Mesothelial cell of epicardium (in vitro differentiated cells): ENCODE measurements around the gene SLC22A23. TPM values are rescaled to one million over a fixed set of nuclear protein-coding genes. Genes with fewer than 3 reads are reported as not detected.

Experiments used
- DNase-seq, 2 experiments: peaks; one replicate each; pipeline ENCODE4 v3.0.0; 2021; ENCODE audit warnings: low spot score in 2 of 2; ENCODE audit not compliant: unreplicated experiment in 2 of 2
- H3K27ac Mint-ChIP-seq: 2 replicates; pipeline ENCODE4 v1.8.0; 2021; ENCODE audit warnings: mixed read lengths
- H3K27me3 Mint-ChIP-seq: 2 replicates; pipeline ENCODE4 v1.8.0; 2021; ENCODE audit warnings: low read depth, mixed read lengths
- H3K36me3 Mint-ChIP-seq: 2 replicates; pipeline ENCODE4 v1.8.0; 2021; ENCODE audit warnings: mixed read lengths
- H3K4me1 Mint-ChIP-seq: 2 replicates; pipeline ENCODE4 v1.8.0; 2021; ENCODE audit warnings: mixed read lengths
- H3K4me3 Mint-ChIP-seq: 2 replicates; pipeline ENCODE4 v1.8.0; 2021; ENCODE audit warnings: mild to moderate bottlenecking, moderate library complexity, mixed read lengths
- H3K9me3 Mint-ChIP-seq: 2 replicates; pipeline ENCODE4 v1.8.0; 2021; ENCODE audit warnings: mixed read lengths
- total RNA-seq: library from RNA; stranded (reverse); gene quantifications from 3 replicates; pipeline ENCODE4 v1.2.1, GENCODE V29; 2021
- TF ChIP-seq, protein P1 (sequence below): fragments of 200-600 bp; sonication (generic); IDR thresholded peaks from one replicate; pipeline ENCODE4 v1.5.0; 2021; ENCODE audit warnings: antibody characterized with exemption; ENCODE audit not compliant: unreplicated experiment

Gene SLC22A23
- total RNA-seq, 1 donor from 2014 or later: 25.0 TPM

DNA sequence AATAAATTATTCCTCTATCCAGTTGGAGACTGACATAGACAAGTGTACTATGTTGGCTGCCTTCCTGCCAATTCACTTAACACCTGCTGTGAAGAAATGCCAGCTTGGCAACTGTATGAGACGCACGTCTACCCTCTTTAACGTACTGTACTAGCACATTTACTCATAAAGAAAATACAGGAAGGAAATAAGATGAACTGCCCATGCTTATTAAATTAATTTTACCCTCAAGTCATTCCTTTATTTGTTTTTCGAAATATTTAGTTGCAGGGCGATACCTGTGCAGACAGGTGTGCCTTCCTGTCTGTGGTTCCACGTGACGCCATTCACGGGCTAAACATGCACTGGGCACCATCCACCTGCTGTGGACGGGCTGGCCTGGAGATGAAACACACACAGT is 146.1 kb downstream of the SLC22A23 start:
- DNase-seq: no peak
- no peak overlapping the region for H3K4me3 Mint-ChIP-seq
- H3K4me1 Mint-ChIP-seq: no peaks in the 10 kb centered on the region
- peaks cover 4% of the 10 kb centered on the region for H3K36me3 Mint-ChIP-seq
- TF ChIP-seq, protein P1, sequence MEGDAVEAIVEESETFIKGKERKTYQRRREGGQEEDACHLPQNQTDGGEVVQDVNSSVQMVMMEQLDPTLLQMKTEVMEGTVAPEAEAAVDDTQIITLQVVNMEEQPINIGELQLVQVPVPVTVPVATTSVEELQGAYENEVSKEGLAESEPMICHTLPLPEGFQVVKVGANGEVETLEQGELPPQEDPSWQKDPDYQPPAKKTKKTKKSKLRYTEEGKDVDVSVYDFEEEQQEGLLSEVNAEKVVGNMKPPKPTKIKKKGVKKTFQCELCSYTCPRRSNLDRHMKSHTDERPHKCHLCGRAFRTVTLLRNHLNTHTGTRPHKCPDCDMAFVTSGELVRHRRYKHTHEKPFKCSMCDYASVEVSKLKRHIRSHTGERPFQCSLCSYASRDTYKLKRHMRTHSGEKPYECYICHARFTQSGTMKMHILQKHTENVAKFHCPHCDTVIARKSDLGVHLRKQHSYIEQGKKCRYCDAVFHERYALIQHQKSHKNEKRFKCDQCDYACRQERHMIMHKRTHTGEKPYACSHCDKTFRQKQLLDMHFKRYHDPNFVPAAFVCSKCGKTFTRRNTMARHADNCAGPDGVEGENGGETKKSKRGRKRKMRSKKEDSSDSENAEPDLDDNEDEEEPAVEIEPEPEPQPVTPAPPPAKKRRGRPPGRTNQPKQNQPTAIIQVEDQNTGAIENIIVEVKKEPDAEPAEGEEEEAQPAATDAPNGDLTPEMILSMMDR: no peak
- no peak overlapping the region for H3K27ac Mint-ChIP-seq
- peaks cover 4% of the 10 kb centered on the region for H3K9me3 Mint-ChIP-seq
- H3K27me3 Mint-ChIP-seq: no peaks in the 10 kb centered on the region

DNA sequence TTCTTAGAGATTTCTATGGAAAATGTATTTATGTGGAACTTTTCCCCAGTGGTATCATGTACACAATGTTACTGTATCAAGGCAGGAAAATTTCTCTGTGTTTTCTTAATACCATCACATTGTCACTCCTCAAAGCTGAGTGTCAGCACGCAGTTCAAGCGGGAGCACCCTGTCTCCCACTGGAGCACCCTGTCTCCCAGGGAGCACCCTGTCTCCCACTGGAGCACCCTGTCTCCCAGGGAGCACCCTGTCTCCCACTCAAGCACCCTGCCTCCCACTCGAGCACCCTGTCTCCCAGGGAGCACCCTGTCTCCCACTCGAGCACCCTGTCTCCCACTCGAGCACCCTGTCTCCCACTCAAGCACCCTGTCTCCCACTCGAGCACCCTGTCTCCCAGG is 146.8 kb downstream of the SLC22A23 start:
- peaks cover 9% of the 10 kb centered on the region for H3K36me3 Mint-ChIP-seq
- no peaks in the 10 kb centered on the region for H3K4me1 Mint-ChIP-seq
- TF ChIP-seq, protein P1: no peak
- H3K27ac Mint-ChIP-seq: no peak overlapping the region
- H3K4me3 Mint-ChIP-seq: no peak overlapping the region
- DNase-seq: no peak
- H3K27me3 Mint-ChIP-seq: no peaks in the 10 kb centered on the region
- peaks cover 7% of the 10 kb centered on the region for H3K9me3 Mint-ChIP-seq

DNA sequence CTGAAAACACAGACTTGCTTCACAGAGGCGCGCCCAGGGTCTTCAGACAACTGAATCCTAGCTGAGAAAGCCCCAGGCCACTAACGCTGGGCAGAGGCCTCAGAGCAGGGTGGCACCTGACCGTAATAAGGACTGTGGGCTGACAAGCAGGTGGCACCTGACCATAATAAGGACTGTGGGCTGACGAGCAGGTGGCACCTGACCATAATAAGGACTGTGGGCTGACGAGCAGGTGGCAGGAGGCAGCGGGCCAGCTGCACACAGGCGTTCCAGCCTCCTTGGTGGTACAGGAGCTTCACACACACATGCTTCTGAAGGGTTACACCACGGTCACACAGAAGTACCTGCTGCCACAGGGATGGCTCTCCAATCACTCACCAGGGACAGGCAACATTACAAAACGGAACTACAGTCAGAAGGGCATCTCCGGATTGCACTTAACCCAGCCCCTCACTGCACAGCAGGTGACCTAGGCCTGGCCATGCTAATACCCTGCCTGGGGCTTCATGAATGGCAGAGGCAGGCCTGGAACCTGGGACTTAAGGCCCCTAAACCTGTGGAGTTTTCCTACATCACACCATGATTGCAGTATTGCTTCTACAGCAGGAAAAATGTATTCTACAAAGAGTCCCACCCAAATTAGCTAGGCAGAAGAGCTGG is 147.3 kb downstream of the SLC22A23 start:
- no peak overlapping the region for H3K27ac Mint-ChIP-seq
- H3K27me3 Mint-ChIP-seq: no peaks in the 10 kb centered on the region
- TF ChIP-seq, protein P1: no peak
- DNase-seq: no peak
- H3K36me3 Mint-ChIP-seq: peaks cover 14% of the 10 kb centered on the region
- H3K9me3 Mint-ChIP-seq: peaks cover 7% of the 10 kb centered on the region
- no peak overlapping the region for H3K4me3 Mint-ChIP-seq
- no peaks in the 10 kb centered on the region for H3K4me1 Mint-ChIP-seq

DNA sequence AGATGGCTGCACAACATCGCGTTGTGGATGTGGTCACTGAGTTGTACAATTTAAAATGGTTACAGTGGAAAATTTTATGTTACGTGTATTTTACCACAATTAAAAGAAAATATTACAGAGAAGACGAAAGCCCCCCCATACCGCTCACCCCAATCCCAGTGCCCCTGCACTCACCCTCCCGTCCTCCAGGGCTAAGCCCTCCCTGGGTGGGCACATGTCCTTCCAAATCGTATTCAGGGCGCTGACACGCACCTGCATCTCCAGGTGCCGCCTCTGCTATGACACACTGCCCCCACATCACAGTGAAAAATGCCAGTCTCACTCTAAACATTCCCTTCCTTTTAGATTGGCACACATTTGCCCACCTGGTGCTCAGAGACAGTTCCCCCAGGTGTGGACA is 148.7 kb downstream of the SLC22A23 start:
- DNase-seq: no peak
- H3K4me3 Mint-ChIP-seq: no peak overlapping the region
- no peaks in the 10 kb centered on the region for H3K27me3 Mint-ChIP-seq
- TF ChIP-seq, protein P1: no peak
- H3K4me1 Mint-ChIP-seq: no peaks in the 10 kb centered on the region
- H3K36me3 Mint-ChIP-seq: peaks cover 23% of the 10 kb centered on the region
- peaks cover 13% of the 10 kb centered on the region for H3K9me3 Mint-ChIP-seq
- H3K27ac Mint-ChIP-seq: no peak overlapping the region

DNA sequence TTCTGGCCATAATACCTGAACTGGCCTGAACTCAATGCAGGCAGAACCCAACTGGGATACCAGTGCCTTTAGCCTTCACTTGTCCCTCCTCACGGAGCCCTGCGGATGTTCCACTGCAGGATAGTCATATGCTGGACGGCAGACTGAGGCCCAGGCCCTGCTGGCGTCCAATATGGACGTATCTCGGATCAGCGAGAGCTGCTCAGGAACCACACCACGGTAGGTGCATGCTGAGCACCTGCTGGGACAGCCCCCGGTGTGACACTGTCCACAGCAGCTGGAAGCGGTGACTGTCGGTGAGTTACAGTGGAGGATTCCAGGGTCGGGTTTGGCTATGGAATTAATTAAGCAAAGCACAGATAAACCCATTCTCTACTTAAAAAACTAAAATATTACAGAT is 149.4 kb downstream of the SLC22A23 start:
- DNase-seq: no peak
- peaks cover 20% of the 10 kb centered on the region for H3K9me3 Mint-ChIP-seq

More for the DNA sequence above, 149.4 kb downstream of the SLC22A23 start:
- Mint-ChIP-seq H3K27me3 (no peaks in the 10 kb centered on the region), H3K4me1 (no peaks in the 10 kb centered on the region), H3K27ac (no peak overlapping the region), H3K36me3 (peaks cover 30% of the 10 kb centered on the region), H3K4me3 (no peak overlapping the region)
- TF ChIP-seq, protein P1: no peak
